Smooth muscle cell of the coronary artery (primary cell): ENCODE results near the gene APOC3. TPM values are rescaled to one million over a fixed set of nuclear protein-coding genes. Genes with fewer than 3 reads are reported as not detected.

Experiments used
- total RNA-seq: library from RNA; depleted of rRNA; stranded (reverse); fragments of >200 nt; gene quantifications from 2 replicates; pipeline ENCODE4 v1.2.3, GENCODE V29; 2014; ENCODE audit warnings: low replicate concordance

APOC3 gene
- total RNA-seq = not detected in 2 replicates

DNA sequence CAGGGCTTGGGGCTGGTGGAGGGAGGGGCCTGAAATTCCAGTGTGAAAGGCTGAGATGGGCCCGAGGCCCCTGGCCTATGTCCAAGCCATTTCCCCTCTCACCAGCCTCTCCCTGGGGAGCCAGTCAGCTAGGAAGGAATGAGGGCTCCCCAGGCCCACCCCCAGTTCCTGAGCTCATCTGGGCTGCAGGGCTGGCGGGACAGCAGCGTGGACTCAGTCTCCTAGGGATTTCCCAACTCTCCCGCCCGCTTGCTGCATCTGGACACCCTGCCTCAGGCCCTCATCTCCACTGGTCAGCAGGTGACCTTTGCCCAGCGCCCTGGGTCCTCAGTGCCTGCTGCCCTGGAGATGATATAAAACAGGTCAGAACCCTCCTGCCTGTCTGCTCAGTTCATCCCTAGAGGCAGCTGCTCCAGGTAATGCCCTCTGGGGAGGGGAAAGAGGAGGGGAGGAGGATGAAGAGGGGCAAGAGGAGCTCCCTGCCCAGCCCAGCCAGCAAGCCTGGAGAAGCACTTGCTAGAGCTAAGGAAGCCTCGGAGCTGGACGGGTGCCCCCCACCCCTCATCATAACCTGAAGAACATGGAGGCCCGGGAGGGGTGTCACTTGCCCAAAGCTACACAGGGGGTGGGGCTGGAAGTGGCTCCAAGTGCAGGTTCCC, at the start of gene APOC3:
TSS of gene APOC3 (plus strand) at position 383 of the 659 bp plus-strand sequence. CDS start 676 bp downstream, outside the sequence.

DNA sequence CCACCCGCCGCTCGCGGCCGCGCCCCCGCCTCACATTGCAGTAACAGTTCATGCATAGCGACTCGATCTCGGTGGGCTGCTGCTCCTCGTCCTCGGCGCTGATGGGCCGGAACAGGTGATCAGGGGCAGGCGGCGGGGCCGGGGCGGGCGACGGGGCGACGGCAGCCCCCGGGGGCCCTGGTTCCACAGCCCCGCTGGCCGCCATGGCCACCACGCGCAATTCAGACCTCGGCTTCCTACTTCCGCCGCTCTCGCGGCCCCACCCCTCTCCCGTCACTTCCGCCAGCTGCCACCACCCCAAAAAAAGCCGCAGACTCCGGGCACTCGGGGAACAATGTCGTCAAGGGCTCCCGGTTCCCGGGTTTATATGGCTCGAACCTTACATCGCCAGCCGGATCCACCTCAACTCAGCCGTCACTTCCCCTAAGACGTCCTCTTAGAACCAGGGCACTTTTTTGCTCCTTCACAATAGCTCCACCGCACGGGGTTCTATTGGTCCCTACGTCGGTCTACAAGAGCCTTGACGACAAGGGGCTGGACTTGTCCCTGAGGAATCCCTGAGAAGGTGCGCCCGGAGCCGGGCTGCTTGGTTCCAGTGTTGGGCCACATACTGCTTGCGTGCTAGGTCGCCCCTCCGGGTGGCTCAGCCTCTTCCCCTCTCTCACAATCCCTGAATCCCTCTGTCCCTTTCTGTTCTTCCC, 41.8 kb upstream of the APOC3 start, which contains the start of gene ZPR1:
TSS of gene ZPR1 (minus strand) at position 238 of the 701 bp plus-strand sequence. CDS start at position 205, 33 bp downstream.

DNA sequence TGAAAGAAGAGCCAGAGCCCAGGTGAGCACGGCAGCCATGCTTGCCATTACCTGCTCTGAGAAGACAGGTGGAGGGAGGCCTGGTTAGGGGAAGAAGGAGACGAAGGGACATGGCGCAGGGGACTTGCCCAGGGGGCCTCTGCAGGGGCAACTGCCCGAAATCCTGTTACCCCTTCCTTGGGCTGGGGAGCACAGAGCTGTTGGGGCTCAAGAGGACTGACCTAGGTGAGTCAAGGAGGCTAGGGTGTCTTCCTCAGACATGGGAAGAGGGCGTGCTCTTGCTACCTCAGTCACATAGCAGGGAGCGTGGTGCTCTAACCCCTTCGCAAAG, 37.9 kb upstream of the APOC3 start, which contains the start of gene APOA5:
TSS of gene APOA5 (minus strand) at position 67 of the 331 bp plus-strand sequence. CDS start at position 48, 19 bp downstream.

DNA sequence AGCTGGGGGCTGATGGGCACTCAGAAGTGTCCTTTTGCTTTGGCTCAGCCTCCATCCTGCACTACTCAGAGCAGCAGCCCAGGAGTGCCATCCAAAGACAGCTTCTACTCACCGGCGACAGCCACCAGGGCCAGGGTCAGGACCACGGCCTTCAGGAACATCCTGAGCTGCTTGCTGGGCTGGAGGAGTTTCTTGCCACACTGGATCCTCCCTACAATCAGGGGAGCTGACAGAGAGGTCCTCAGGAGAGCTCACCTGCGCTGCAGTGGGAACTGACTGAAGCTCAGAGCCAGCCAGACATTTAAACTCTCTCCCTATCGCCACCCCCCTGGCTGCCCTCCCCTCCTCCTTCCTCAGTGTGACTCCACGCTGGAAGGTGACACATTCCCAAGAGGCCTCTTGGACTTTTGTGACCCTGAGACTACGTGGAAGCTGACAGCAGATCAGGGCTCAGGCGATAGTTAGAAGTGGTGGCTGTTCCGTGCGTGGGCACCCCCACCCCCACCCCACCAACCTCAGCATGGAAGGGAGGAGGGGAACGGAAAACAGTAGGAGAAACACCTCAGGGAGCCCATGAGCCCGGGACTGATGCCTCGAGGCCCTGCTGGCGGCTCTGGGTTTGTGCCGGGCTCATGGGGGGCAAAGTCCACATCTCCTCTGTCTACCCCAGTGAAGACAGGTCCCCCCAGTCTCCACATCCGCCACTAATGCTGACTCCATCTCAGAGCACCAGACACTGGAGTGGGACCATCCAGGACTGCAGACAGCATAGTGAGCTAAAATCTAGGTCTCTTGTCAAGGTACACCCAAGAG, 6.5 kb upstream of the APOC3 start, which contains the start of gene APOA4:
TSS of gene APOA4 (minus strand) at position 274 of the 813 bp plus-strand sequence. CDS start at position 161, 113 bp downstream.

DNA sequence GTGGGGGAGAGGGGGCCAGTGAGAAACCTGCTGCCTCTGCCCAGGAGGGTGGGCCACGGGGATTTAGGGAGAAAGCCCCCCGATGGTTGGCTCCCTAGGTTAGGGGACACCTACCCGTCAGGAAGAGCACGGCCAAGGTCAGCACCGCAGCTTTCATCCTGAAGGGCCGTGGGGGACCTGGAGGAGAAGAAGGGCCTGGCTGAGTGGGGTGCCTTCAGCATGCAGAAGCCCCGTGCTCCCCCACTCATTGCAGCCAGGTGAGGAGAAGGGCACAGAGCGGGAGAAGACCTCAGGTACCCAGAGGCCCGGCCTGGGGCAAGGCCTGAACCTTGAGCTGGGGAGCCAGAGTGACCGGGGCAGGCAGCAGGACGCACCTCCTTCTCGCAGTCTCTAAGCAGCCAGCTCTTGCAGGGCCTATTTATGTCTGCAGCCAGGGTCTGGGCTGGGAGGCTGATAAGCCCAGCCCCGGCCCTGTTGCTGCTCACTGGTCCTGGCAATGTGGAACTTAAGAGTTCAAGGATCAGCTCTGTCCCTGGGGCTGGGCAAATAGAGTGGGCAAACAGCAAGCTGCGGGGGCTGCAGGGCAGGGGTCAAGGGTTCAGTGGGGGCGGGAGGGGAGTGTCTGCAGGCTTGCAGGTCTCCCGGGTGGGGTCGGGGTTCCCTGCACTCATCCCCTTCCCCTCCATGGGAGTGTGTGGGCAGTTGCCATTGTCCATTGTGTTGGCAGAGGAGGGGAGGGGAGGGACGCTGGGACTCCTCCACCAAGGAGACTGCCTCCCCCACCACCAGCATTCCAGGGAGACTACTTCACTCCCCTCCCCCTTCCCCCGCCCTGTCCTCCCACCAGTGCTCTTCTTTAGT, 7.8 kb downstream of the APOC3 start, which contains the start of gene APOA1:
TSS of gene APOA1 (minus strand) at position 392 of the 861 bp plus-strand sequence. CDS start at position 157, 235 bp downstream.

Other genes with a start within 250 kb of the APOC3 start
- gene BUD13, start 56.9 kb upstream of the APOC3 start, total RNA-seq = 9.0 and 13.2 TPM in 2 replicates
- gene ZPR1, start 41.9 kb upstream of the APOC3 start, total RNA-seq = 22.5 and 53.5 TPM in 2 replicates
- not detected in 2 replicates for gene APOA5, start 38.0 kb upstream of the APOC3 start, total RNA-seq
- gene APOA4, start 6.6 kb upstream of the APOC3 start, total RNA-seq = not detected in 2 replicates
- gene APOA1, start 7.7 kb downstream of the APOC3 start, total RNA-seq = 1.1 and 103 TPM in 2 replicates